Activated T-helper 2 cell treated with anti-CD3 and anti-CD28 coated beads, Interferon-gamma antibody, Interleukin-2, Interleukin-4, amounts not matched to agents 10 μg/mL and 5 μg/mL and 100 μg/mL, durations not matched to agents 14 hours and 24 hours and 36 hours (primary cell): ENCODE measurements around the gene HDAC2. TPM values are rescaled to one million over a fixed set of nuclear protein-coding genes. Genes with fewer than 3 reads are reported as not detected.
"Not testable (repeated sequence)": the region's sequence is repeated elsewhere in the genome, so short reads cannot be mapped to it uniquely, and the experiment has no call there.

Source experiments
- DNase-seq: peaks from one replicate; pipeline ENCODE4 v3.0.0; 2021; ENCODE audit warnings: low spot score
- H3K27ac Mint-ChIP-seq: one replicate; pipeline ENCODE4 v1.8.0; 2021; ENCODE audit warnings: mixed read lengths
- H3K27me3 Mint-ChIP-seq: one replicate; pipeline ENCODE4 v1.8.0; 2021; ENCODE audit warnings: low read depth, mixed read lengths
- H3K36me3 Mint-ChIP-seq: one replicate; pipeline ENCODE4 v1.8.0; 2021; ENCODE audit warnings: low read depth, mixed read lengths
- H3K4me1 Mint-ChIP-seq: one replicate; pipeline ENCODE4 v1.8.0; 2021; ENCODE audit warnings: low read depth, mixed read lengths
- H3K4me3 Mint-ChIP-seq: one replicate; pipeline ENCODE4 v1.8.0; 2021; ENCODE audit warnings: low read depth, mild to moderate bottlenecking, moderate library complexity, mixed read lengths
- H3K9me3 Mint-ChIP-seq: one replicate; pipeline ENCODE4 v1.8.0; 2021; ENCODE audit warnings: mixed read lengths
- intact Hi-C: fragments of 100-400 bp; cut with micrococcal nuclease; formaldehyde crosslinking; loops from one replicate; pipeline ENCODE4 v1.15.1; 2023
- total RNA-seq: library from RNA; stranded (reverse); gene quantifications from 2 replicates; pipeline ENCODE4 v1.2.3, GENCODE V29; 2022

Gene HDAC2
- total RNA-seq, 1 donor from 2014 or later, result 115 TPM

GRCh38 chr6:113997116-113997515, 26.2 kb upstream of the HDAC2 start:
- Mint-ChIP-seq H3K4me1 (no peaks in the 10 kb centered on the region), H3K9me3 (no peaks in the 10 kb centered on the region), H3K27me3 (peaks cover 31% of the 10 kb centered on the region), H3K36me3 (no peaks in the 10 kb centered on the region), H3K4me3 (no peak overlapping the region), H3K27ac (no peak overlapping the region)
- no peak for DNase-seq
- intact Hi-C loops, result no loop called here

- intact Hi-C loops, result loop anchor here (2.0 kb wide), 1 partner anchor 113 kb away; no protein-coding TSS in a partner anchor
- no peaks in the 10 kb centered on the region for H3K4me1 Mint-ChIP-seq
- H3K36me3 Mint-ChIP-seq, result no peaks in the 10 kb centered on the region
- H3K27ac Mint-ChIP-seq, result no peak overlapping the region
- H3K9me3 Mint-ChIP-seq, result no peaks in the 10 kb centered on the region
- no peak for DNase-seq
- peaks cover 19% of the 10 kb centered on the region for H3K27me3 Mint-ChIP-seq
- no peak overlapping the region for H3K4me3 Mint-ChIP-seq
Measured at GRCh38 chr6:113995634-113996033, 24.7 kb upstream of the HDAC2 start.

- H3K27me3 Mint-ChIP-seq, result peaks cover 14% of the 10 kb centered on the region
- no peak overlapping the region for H3K4me3 Mint-ChIP-seq
- H3K36me3 Mint-ChIP-seq, result no peaks in the 10 kb centered on the region
- H3K4me1 Mint-ChIP-seq, result no peaks in the 10 kb centered on the region
- peak; percentile 25 for DNase-seq
- H3K27ac Mint-ChIP-seq, result no peak overlapping the region
- H3K9me3 Mint-ChIP-seq, result no peaks in the 10 kb centered on the region
- intact Hi-C loops, result loop anchor here (2.0 kb wide), 1 partner anchor 114 kb away; no protein-coding TSS in a partner anchor
Measured at GRCh38 chr6:113994934-113995342, 24.0 kb upstream of the HDAC2 start.

DNA sequence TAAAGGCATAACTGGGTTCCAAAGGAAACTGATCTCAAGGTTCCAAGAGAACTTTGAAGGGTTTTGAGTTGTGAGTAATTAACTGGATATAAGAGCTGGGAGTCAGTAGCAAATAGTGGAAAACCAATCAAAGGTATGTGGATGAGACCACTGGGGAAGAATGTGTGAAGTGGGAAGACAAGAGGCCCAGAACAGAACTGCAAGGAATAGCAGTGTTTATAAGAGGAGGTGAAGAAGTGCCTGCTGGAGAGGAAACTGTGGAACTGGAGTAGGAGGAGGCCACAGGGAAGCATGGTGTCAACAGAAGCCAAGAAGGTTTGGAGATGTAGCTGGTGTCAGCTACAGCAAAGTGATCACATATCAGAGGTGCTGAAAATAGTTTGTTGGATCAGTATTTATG, 18.7 kb upstream of the HDAC2 start:
- intact Hi-C loops, result no loop called here
- H3K9me3 Mint-ChIP-seq, result no peaks in the 10 kb centered on the region
- no peaks in the 10 kb centered on the region for H3K4me1 Mint-ChIP-seq
- H3K36me3 Mint-ChIP-seq, result no peaks in the 10 kb centered on the region
- H3K27me3 Mint-ChIP-seq, result peaks cover 4% of the 10 kb centered on the region
- DNase-seq, result no peak
- no peak overlapping the region for H3K4me3 Mint-ChIP-seq
- H3K27ac Mint-ChIP-seq, result no peak overlapping the region

GRCh38 chr6:113982675-113983074, 11.7 kb upstream of the HDAC2 start:
- H3K4me1 Mint-ChIP-seq, intact Hi-C loops, DNase-seq, H3K27ac Mint-ChIP-seq, H3K9me3 Mint-ChIP-seq, H3K4me3 Mint-ChIP-seq, H3K36me3 Mint-ChIP-seq: not testable (repeated sequence)
- peaks cover 16% of the 10 kb centered on the region for H3K27me3 Mint-ChIP-seq

DNA sequence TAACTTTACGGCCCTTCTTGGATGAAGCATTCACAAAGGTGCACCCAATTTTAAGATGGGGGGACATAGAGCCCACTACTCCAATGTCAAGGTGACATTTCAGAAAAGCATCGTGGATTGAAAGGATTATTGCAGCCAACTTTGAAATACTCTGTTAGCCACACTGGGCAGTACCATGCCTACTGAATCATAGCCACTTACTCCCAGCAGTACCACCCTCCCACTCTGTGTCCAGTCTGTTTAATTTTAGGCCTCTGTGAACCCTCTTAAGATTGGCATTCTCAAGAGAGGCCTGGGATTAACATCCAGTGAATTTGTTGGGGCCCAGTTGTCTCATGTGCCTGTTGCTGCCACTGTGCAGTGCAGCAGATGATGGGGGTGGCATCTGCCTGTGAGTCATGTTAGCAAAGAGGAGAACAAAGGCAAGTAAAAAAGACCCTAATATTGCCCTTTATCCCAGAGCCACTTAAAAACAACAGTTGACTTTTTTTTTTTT, 11.2 kb upstream of the HDAC2 start:
- no peak for DNase-seq
- Mint-ChIP-seq H3K27me3 (peaks cover 16% of the 10 kb centered on the region), H3K4me1 (no peaks in the 10 kb centered on the region), H3K36me3 (no peaks in the 10 kb centered on the region), H3K27ac (no peak overlapping the region), H3K4me3 (no peak overlapping the region), H3K9me3 (no peaks in the 10 kb centered on the region)
- intact Hi-C loops, result no loop called here

DNA sequence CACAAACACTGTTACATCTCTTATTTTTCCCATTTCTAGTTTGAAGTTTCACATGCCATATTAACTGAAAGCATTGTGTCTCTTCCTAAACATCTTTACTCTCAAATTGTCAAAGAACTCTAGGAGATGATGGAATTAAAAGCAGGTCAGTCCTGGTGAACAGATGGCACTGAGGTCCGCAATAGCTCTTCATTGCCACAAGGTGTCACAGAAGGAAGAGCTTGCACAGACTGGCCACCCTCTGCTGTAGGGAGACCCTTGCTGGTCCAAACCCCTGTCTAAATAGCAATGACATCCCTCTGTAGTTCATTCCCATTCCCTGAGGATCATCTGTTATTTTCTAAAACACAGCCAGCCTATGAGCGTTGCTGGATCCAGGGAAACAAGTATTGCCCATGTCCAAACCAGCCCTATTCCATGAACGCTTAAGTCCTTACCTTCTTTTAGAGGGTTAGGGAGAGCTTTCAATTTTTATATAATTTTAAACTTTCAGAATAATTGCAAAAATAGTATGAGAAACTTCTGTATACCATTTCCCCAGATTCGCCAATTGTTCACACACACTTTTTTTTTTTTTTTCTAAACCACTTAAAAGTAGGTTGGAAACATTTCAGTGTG, 10.1 kb upstream of the HDAC2 start:
- DNase-seq, result no peak
- Mint-ChIP-seq H3K27me3 (peaks cover 16% of the 10 kb centered on the region), H3K4me1 (no peaks in the 10 kb centered on the region), H3K36me3 (no peaks in the 10 kb centered on the region), H3K4me3 (no peak overlapping the region), H3K27ac (no peak overlapping the region), H3K9me3 (no peaks in the 10 kb centered on the region)
- intact Hi-C loops, result no loop called here

- H3K27ac Mint-ChIP-seq, result no peak overlapping the region
- H3K36me3 Mint-ChIP-seq, result no peaks in the 10 kb centered on the region
- H3K4me1 Mint-ChIP-seq, result no peaks in the 10 kb centered on the region
- H3K27me3 Mint-ChIP-seq, result peaks cover 16% of the 10 kb centered on the region
- intact Hi-C loops, result no loop called here
- H3K9me3 Mint-ChIP-seq, result no peaks in the 10 kb centered on the region
- H3K4me3 Mint-ChIP-seq, result no peak overlapping the region
- no peak for DNase-seq
Measured at GRCh38 chr6:113979937-113980336, 9.0 kb upstream of the HDAC2 start.

GRCh38 chr6:113978084-113978675, 7.2 kb upstream of the HDAC2 start:
- H3K4me1 Mint-ChIP-seq, result no peaks in the 10 kb centered on the region
- H3K27ac Mint-ChIP-seq, result no peak overlapping the region
- no peak overlapping the region for H3K4me3 Mint-ChIP-seq
- intact Hi-C loops, result no loop called here
- DNase-seq, result no peak
- no peaks in the 10 kb centered on the region for H3K9me3 Mint-ChIP-seq
- no peaks in the 10 kb centered on the region for H3K36me3 Mint-ChIP-seq
- H3K27me3 Mint-ChIP-seq, result peaks cover 15% of the 10 kb centered on the region

DNA sequence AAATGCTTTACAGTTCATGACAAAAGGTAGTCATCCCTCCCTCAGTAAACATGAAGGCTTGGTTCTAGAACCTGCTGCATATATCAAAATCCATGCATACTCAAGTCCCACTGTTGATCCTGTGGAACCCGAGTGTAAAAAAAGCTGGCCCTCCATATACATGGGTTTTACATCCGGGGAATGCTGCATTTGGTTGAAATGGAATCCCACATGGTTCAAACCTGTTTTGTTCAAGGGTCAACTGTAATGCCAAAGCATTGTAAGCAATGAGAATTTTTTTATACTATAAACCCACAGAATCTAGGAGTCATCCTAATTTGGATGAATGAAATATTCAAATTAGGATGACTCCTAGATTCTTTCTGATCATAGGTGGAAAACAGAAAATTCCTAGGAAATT, 5.9 kb upstream of the HDAC2 start:
- Mint-ChIP-seq H3K36me3 (no peaks in the 10 kb centered on the region), H3K4me3 (no peak overlapping the region)
- intact Hi-C loops, result no loop called here

DNA sequence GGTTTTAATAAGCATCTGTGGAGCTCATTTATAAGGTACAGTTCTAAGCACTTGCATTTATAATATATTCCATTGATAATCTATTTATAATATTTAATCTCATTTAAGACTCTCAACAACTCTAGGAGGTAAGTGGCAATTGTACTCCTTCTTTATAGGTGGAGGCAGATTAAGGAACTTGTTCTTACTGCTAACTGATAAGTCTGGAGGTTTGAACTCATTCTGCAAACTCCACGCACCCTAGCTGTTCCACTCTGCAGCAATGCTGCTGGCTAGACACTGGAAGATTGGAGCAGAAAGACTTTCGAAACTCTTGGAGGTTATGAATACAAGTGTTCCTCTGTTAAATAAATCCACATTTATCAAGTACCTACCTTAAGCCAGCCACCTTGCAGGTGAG, 793 bp upstream of the HDAC2 start:
- Mint-ChIP-seq H3K36me3 (no peaks in the 10 kb centered on the region), H3K4me3 (peak overlapping the region; percentile 10), H3K27ac (no peak overlapping the region), H3K4me1 (peaks cover 27% of the 10 kb centered on the region), H3K27me3 (no peaks in the 10 kb centered on the region), H3K9me3 (no peaks in the 10 kb centered on the region)
- DNase-seq, result no peak
- intact Hi-C loops, result loop anchor here (5.0 kb wide), 1 partner anchor 114 kb away; the partner anchor contains the start of gene MARCKS

More for the DNA sequence above, 5.9 kb upstream of the HDAC2 start:
- Mint-ChIP-seq H3K9me3 (no peaks in the 10 kb centered on the region), H3K4me1 (peaks cover 6% of the 10 kb centered on the region), H3K27ac (no peak overlapping the region), H3K27me3 (peaks cover 15% of the 10 kb centered on the region)
- no peak for DNase-seq

GRCh38 chr6:113969888-113970804, 802 bp downstream of the HDAC2 start:
- peak overlapping the region; percentile 94 for H3K4me3 Mint-ChIP-seq
- H3K9me3 Mint-ChIP-seq, result no peaks in the 10 kb centered on the region
- no peaks in the 10 kb centered on the region for H3K36me3 Mint-ChIP-seq
- peak; percentile 38 for DNase-seq
- no peaks in the 10 kb centered on the region for H3K27me3 Mint-ChIP-seq
- peak overlapping the region; percentile 88 for H3K27ac Mint-ChIP-seq
- peaks cover 27% of the 10 kb centered on the region for H3K4me1 Mint-ChIP-seq
- intact Hi-C loops, result loop anchor here (5.0 kb wide), 1 partner anchor 113 kb away; the partner anchor contains the start of gene MARCKS
